ENCODE data around the gene TMC1.
"Not testable (repeated sequence)": the region's sequence is repeated elsewhere in the genome, so short reads cannot be mapped to it uniquely, and the experiment has no call there.

TMC1 gene

GRCh38 chr9:72827950-72828731 lies 306.7 kb downstream of the TMC1 start:
- no peak overlapping the region for H3K4me3 ChIP-seq (ENCODE audit: low read length)
- DNase-seq (ENCODE audit: low read depth): peak; percentile 98
- TF ChIP-seq, protein P1, sequence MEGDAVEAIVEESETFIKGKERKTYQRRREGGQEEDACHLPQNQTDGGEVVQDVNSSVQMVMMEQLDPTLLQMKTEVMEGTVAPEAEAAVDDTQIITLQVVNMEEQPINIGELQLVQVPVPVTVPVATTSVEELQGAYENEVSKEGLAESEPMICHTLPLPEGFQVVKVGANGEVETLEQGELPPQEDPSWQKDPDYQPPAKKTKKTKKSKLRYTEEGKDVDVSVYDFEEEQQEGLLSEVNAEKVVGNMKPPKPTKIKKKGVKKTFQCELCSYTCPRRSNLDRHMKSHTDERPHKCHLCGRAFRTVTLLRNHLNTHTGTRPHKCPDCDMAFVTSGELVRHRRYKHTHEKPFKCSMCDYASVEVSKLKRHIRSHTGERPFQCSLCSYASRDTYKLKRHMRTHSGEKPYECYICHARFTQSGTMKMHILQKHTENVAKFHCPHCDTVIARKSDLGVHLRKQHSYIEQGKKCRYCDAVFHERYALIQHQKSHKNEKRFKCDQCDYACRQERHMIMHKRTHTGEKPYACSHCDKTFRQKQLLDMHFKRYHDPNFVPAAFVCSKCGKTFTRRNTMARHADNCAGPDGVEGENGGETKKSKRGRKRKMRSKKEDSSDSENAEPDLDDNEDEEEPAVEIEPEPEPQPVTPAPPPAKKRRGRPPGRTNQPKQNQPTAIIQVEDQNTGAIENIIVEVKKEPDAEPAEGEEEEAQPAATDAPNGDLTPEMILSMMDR (conservative IDR thresholded peaks at IDR 0.05; ENCODE audit: low read depth, low read length): no peak

GRCh38 chr9:72834994-72835393 lies 313.6 kb downstream of the TMC1 start:
- DNase-seq (ENCODE audit: low read depth): no peak
- no peak overlapping the region for H3K4me3 ChIP-seq (ENCODE audit: low read length)
- TF ChIP-seq, protein P1 (conservative IDR thresholded peaks at IDR 0.05; ENCODE audit: low read depth, low read length): no peak

DNA sequence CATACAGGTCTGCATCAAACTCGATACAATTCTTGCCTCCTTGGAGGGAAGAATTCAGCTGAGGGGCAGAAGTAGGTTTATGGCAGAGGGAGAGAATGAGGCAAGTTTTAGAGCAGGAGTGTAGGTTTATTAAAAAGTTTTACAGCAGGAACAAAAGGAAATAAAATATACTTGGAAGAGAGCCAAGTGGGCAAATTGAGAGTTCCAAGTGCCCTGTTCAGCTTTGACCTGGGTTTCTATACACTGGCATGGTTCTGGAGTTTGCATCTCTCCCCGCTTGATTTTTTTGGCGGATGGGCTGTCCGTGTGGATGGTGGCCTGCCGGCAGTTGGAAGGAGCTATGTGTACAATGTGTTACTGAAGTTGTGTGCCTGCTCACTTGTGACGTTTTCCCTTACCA lies 315.4 kb downstream of the TMC1 start:
- TF ChIP-seq, protein P1 (conservative IDR thresholded peaks at IDR 0.05; ENCODE audit: low read depth, low read length): no peak
- H3K4me3 ChIP-seq (ENCODE audit: low read length): no peak overlapping the region
- DNase-seq (ENCODE audit: low read depth): no peak

DNA sequence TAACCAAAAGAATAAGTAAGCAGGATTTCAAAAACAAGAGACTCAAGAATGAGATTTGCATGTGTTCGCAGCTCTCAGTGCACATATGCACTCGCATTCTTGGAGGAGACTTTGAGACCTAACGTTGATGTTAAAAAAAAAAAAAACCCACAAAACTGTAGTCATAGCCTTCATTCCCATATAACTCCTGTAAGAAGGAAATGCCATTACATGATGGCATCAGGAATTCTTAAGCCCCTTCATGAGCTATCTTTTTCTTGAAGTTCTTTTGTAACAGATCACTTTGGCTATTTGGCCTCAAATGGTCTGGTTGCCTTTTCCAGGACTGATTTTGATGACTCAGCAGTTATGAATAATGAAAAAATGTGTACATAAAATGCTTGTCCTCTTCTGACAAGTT lies 317.7 kb downstream of the TMC1 start:
- DNase-seq (ENCODE audit: low read depth): peak; percentile 71
- no peak overlapping the region for H3K4me3 ChIP-seq (ENCODE audit: low read length)
- TF ChIP-seq, protein P1 (conservative IDR thresholded peaks at IDR 0.05; ENCODE audit: low read depth, low read length): no peak

DNA sequence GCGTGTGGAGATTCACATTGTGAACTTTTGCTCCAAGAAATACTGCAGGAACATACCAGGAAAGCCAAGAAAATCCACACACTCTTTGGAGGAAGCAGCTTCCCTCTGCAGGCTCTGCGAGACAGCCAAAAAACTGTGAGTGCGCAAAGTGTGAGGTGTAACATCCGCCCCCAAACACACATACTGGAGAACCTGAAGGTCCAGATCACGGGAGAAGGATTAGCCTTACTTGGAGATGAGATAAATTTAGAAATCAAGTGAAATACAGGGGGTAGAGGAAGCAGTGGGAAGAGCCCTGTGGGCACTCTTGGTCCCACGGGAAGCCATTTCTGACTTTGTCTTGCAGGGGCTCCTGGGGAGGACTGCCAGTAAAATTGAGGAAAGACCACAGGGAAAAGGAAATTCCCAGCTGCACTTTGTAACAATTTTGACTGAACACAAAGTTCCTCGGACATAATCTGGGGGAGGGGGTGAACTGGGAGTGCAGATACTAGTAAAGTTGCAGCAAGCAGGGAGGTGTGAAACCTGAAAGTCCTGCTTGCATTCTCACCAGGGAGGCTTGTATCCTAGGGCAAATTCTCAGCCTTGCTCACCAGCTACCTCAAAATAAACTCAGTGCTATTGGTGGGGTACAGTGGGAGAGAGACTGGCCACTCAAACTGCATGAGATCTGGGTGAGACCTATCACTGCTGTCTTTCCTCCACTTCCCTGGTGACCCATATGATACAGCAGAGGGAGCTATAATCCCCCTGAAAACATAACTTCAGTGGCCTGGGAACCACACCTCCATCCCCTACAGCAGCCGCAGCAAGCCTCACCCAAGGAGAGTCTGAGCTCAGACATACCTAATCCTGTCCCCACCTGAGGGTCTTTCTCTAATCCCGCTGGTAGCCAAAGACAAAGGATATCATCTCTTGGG lies 322.4 kb downstream of the TMC1 start:
- DNase-seq (ENCODE audit: low read depth): no peak
- no peak overlapping the region for H3K4me3 ChIP-seq (ENCODE audit: low read length)
- TF ChIP-seq, protein P1 (conservative IDR thresholded peaks at IDR 0.05; ENCODE audit: low read depth, low read length): peak; percentile 43

- TF ChIP-seq, protein P1 (conservative IDR thresholded peaks at IDR 0.05; ENCODE audit: low read depth, low read length): no peak
- no peak for DNase-seq (ENCODE audit: low read depth)
- H3K4me3 ChIP-seq (ENCODE audit: low read length): no peak overlapping the region
These were observed 323.0 kb downstream of the TMC1 start for GRCh38 chr9:72844440-72844768.

DNA sequence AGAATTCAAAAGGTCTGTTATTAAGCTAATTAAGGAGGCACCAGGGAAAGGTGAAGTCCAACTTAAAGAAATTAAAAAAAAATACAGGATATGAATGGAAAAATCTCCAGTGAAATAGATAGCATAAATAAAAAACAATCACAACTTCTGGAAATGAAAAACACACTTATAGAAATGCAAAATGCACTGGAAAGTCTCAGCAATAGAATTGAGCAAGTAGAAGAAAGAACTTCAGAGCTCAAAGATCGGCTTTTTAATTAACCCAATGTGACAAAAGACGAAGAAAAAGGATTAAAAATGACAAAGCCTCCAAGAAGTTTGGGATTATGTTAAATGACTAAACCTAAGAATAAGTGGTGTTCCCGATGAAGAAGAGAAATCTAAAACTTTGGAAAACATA lies 323.6 kb downstream of the TMC1 start:
- not testable (repeated sequence) for H3K4me3 ChIP-seq (ENCODE audit: low read length); DNase-seq (ENCODE audit: low read depth)

GRCh38 chr9:72850209-72850608 lies 328.8 kb downstream of the TMC1 start:
- not testable (repeated sequence) for H3K4me3 ChIP-seq (ENCODE audit: low read length); DNase-seq (ENCODE audit: low read depth)

Data from retinal pigment epithelial cell (primary cell).